HG03558 (cell line): ENCODE results near the gene FBXO15.
A peak's percentile ranks its signal among the peaks of the same experiment; 100 is the strongest.

ENCODE experiments used
- ATAC-seq: cut with Tn5 transposase; IDR thresholded peaks from one replicate; pipeline ENCODE4 v1.9.1; 2021; ENCODE audit warnings: moderate number of reproducible peaks; ENCODE audit not compliant: unreplicated experiment; ENCODE audit errors: extremely low read depth

The FBXO15 gene

GRCh38 chr18:74116633-74117554, 30.7 kb downstream of the FBXO15 start:
- no peak for ATAC-seq

GRCh38 chr18:74115046-74115445, 32.6 kb downstream of the FBXO15 start:
- no peak for ATAC-seq

DNA sequence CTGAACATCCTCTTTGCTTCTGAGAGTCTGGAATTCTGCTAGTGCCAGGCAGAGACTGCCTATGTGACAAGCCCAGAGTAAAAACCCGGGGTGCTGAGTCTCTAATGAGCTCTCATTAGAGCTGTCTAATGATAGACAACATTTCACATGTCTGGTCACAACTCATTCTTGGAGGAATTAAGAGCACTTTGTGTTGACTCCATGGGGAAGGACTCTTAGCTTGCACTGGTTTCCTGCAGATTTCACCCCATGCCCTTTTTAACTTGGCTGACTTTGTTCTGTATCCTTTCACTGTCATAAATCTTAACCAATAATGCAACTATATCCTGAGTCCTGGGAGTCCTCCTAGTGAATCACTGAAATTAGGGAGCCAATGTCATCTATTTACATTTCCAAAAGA, 33.5 kb downstream of the FBXO15 start:
- ATAC-seq: no peak

GRCh38 chr18:74113711-74114110, 33.9 kb downstream of the FBXO15 start:
- no peak for ATAC-seq

DNA sequence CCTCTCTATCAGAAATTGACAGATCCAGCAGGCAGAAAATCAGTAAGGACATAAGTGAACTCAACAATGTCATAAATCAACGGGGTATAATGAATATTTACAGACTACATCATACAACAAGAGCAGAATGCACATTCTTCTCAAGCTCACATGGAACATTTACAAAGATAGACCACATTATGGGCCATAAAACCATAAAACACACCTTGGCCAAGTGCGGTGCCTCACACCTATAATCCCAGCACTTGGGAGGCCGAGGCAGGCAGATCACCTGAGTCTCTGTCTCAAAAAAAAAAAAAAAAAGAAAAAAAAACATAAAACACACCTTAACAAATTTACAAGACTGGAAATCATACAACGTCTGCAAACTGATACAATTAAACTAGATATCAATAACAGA, 36.7 kb downstream of the FBXO15 start:
- no peak for ATAC-seq

GRCh38 chr18:74110149-74110548, 37.5 kb downstream of the FBXO15 start:
- no peak for ATAC-seq

DNA sequence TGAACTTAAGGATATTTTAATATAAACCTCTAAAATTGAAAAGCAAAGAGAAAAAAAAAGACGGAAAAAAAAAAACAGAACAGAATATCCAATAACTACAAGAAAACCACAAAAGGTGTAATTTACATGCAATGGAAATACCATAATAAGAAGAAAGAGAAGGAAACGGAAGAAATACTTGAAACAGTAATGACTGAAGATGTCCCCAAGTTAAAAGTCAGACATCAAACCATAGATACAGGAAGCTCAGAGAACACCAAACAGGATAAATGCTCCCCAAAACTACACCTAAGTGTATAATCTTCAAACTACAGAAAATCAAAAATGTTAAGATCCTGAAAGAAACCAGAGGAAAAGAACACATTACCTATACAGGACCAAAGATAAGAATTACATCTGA, 39.2 kb downstream of the FBXO15 start:
- ATAC-seq: no peak

DNA sequence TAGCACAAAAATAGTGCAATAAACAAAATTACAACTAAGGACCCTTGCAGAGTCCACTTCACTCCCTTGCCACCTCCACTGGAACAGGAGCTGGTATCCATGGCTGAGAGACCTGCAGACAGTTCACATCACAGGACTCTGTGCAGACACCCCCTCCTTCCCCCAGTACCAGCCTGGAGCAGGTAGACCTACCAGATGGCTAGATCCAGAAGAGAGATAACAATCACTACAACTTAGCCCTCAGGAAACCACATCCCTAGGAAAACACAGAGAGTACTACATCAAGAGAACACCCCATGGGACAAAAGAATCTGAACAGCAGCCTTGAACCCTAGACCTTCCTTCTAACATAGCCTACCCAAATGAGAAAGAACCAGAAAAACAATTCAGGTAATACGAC, 49.8 kb downstream of the FBXO15 start:
- no peak for ATAC-seq

GRCh38 chr18:74092922-74093321, 54.7 kb downstream of the FBXO15 start:
- no peak for ATAC-seq

GRCh38 chr18:74084184-74084855, 63.3 kb downstream of the FBXO15 start:
- ATAC-seq: no peak

- no peak for ATAC-seq
Observed at GRCh38 chr18:74083557-74083952, 64.1 kb downstream of the FBXO15 start.

- ATAC-seq: no peak
Observed at GRCh38 chr18:74082742-74083556, 64.7 kb downstream of the FBXO15 start.

DNA sequence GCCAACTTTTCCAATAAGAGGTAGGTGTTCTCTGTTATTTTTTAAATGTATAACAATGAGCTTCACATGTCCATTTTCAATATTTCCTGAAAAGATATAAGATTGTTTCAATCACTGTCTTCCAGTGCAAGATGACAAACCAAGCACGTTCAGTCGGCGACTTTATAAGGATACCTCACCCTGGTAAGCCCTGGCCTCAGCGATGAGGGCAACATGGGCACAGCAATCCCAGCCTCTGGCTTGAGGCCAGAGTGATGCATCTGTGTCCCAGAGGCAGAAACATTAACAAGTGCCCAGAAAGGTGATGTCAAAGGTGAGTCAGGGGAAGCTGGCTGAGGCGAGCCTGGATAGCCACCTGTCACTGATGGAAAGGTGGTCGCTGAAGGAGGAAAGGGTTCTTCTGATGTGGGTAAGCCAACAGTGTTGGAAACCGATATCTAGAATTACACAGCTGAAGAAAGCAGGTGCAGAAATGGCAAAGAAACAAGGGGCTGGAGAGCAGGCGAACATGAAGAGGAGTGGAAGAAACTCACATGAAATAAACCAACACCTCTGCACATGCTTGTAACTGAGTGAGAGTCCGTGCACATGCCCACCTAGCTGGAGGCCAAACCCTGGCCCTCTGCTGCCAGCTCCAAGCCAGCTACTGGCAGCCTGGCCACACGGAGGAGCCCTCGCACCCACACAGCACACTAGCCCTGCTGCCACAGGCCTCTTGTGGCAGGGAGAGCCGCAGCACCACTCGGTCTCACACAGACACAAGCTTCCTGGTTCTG, 65.5 kb downstream of the FBXO15 start:
- ATAC-seq: peak; percentile 93

DNA sequence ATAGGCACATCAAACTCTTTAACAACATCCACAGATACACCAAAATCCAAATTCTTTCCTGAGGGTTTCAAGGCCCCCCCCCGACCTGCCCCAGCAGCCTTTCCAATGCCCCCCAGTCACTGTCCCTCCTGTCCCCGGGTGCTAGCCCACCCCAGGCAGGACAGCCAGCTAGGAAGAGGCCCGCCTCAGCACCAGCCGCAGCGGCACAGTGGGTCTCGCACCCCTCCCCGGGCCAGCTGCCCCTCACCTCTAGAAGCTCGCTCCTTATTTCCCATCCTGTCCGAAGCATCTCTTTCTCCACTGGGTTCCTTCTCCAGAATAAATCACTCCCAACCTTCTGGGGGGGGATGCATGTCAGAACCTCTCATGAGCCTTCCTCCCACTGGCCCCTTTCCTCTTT, 69.4 kb downstream of the FBXO15 start:
- no peak for ATAC-seq

DNA sequence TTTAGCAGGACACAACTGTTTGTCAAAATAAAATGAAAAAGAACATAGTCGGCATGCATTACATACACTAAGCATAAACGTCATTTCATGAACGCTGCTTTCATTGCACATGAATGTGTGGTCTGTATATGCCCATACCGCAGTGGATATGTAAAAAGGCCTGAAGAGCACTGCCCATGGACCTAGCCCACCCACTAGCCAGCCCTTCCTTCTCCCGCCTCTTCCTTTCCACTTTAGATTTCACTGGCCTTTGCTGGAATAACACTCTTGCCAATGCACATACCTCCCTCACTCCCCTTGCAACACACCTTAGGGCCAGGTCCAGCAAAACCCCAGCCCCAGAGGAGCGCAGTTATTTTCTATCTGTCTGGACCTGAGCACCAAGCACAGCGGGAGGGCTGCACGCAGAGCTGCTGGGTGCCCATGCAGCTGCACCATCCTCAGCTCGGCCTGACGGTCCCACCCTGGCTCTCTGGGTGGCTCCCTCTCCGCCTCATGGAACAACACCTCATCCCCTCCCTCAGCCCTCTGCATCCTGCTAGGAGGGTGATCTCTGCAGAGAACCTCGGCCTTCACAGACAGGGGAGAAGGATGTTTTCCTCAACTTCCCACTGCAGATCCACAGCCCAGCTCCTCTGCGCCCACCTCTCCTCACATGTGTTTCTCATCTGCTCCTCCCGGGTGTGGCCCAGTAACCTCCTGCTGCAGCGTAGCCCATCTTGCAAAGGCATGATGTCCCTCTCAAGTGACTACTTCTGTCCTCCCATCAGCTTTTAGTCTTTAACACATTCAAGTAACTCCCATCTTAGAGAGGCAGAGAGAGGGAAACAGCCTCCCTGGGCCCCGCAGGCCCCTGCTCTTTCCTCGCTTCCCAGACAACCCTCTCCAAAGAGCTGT, 72.7 kb downstream of the FBXO15 start:
- ATAC-seq: no peak

DNA sequence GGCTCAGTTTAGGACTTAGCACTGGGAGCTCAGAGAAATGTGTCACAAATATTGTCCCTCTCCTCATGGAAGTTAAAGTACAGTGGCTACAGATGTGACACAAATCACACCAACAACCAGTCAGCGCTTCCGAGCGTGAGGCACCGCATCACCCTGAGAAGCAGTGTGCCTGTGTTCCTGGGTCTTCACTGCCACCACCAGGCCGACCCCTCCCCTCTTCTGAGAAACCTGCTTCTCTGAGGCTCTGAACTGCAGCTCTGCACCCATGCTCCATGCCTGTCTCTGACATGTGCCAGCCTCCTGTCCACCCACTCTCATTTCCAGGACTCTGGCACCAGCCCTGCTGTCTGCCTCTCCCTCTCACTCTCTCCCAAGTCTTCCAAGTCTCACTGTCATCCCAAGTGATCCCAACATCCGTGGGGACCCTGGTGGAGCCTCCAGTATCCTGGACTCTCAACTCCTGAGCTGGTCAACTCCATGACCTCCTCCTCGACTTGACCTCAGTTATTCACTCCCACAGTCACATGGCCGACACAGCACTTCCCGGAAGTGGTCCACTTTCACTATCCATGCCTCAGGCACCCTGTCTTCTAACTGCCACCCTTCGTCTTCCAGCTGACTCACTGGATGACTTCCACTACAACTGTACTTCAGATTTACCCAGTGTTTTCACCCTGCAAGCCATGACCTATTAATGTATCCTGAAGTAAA, 73.5 kb downstream of the FBXO15 start:
- no peak for ATAC-seq

GRCh38 chr18:74069178-74070050, 78.2 kb downstream of the FBXO15 start:
- ATAC-seq: no peak

GRCh38 chr18:74068296-74068695, 79.3 kb downstream of the FBXO15 start:
- ATAC-seq: no peak
